SK-N-SH (cell line): ENCODE measurements around the gene LMO4. TPM values are rescaled to one million over a fixed set of nuclear protein-coding genes. Genes with fewer than 3 reads are reported as not detected.

Experiments
- CTCF ChIA-PET: fragments of 300-600, 350-600 bp; formaldehyde crosslinking; extraction: SDS; loops from one replicate; lab custom pipeline; 2021; lab: Yijun Ruan, JAX
- POLR2A ChIA-PET: fragments of 350-600 bp; sonication (Branson Sonifier 250); formaldehyde crosslinking; extraction: SDS; loops from one replicate; lab custom pipeline; 2020; ENCODE audit warnings: antibody characterized with exemption, inconsistent platforms; lab: Yijun Ruan, JAX
- DNase-seq: peaks from one replicate; pipeline ENCODE4 v3.0.0; 2012
- H2AFZ ChIP-seq: fragments of 200-600 bp; sonication (generic); 2 replicates; pipeline ENCODE4 v1.8.1; 2016; ENCODE audit warnings: antibody characterized with exemption, mild to moderate bottlenecking, low read depth
- H3F3A ChIP-seq: fragments of 200-600 bp; sonication (generic); replicated peaks from 2 replicates; pipeline ENCODE3; 2016; ENCODE audit warnings: antibody characterized with exemption, mild to moderate bottlenecking; ENCODE audit not compliant: insufficient read depth
- H3K27ac ChIP-seq, 2 experiments: fragments of 200-500 bp in 1 of 2; fragments of 200-600 bp in 1 of 2; sonication (Bioruptor generic) in 1 of 2; sonication (generic), shearing (Covaris generic) in 1 of 2; 2 replicates each; pipeline versions ENCODE4 v1.5.1 to v1.6.1; 2014 to 2016; ENCODE audit warnings: low read depth in 2 of 2, inconsistent platforms in 1 of 2, low read length in 1 of 2, mild to moderate bottlenecking in 1 of 2, mixed read lengths in 1 of 2
- H3K27me3 ChIP-seq: fragments of 200-600 bp; sonication (generic), shearing (Covaris generic); 2 replicates; pipeline ENCODE4 v1.6.1; 2016; ENCODE audit warnings: mixed run types; ENCODE audit not compliant: insufficient read depth
- H3K36me3 ChIP-seq, 2 experiments: fragments of 200-500 bp in 1 of 2; fragments of 200-600 bp in 1 of 2; sonication (Bioruptor generic) in 1 of 2; sonication (generic) in 1 of 2; replicated peaks in 1 of 2; 2 replicates each; pipeline versions ENCODE3 to v1.5.1; 2014 to 2016; ENCODE audit warnings: low read length in 1 of 2, mild to moderate bottlenecking in 1 of 2; ENCODE audit not compliant: insufficient read depth in 2 of 2, control insufficient read depth in 1 of 2
- H3K4me1 ChIP-seq, 2 experiments: fragments of 200-500 bp in 1 of 2; fragments of 200-600 bp in 1 of 2; sonication (Bioruptor generic) in 1 of 2; sonication (generic), shearing (Covaris generic) in 1 of 2; 2 replicates each; pipeline versions ENCODE4 v1.5.1 to v1.6.1; 2014 to 2016; ENCODE audit warnings: low read depth in 1 of 2, low read length in 1 of 2, mixed run types in 1 of 2; ENCODE audit not compliant: insufficient read depth in 2 of 2, control insufficient read depth in 1 of 2
- H3K4me2 ChIP-seq: fragments of 200-600 bp; sonication (generic), shearing (Covaris generic); 2 replicates; pipeline ENCODE4 v1.6.1; 2017; ENCODE audit warnings: mixed run types
- H3K4me3 ChIP-seq, 2 experiments: fragments of 200-500 bp in 1 of 2; fragments of 200-600 bp in 1 of 2; sonication (Bioruptor generic) in 1 of 2; sonication (generic), shearing (Covaris generic) in 1 of 2; 2 replicates each; pipeline versions ENCODE4 v1.5.1 to v1.8.1; 2014 to 2016; ENCODE audit warnings: low read depth in 2 of 2, inconsistent platforms in 1 of 2, low read length in 1 of 2, mild to moderate bottlenecking in 1 of 2, mixed read lengths in 1 of 2, moderate library complexity in 1 of 2
- H3K79me2 ChIP-seq: fragments of 200-600 bp; sonication (generic); 2 replicates; pipeline ENCODE4 v1.8.1; 2017; ENCODE audit warnings: mild to moderate bottlenecking; ENCODE audit not compliant: insufficient read depth
- H3K9ac ChIP-seq: fragments of 200-600 bp; sonication (generic); 2 replicates; pipeline ENCODE4 v1.6.1; 2017; ENCODE audit warnings: mixed run types
- H3K9me2 ChIP-seq: fragments of 200-600 bp; sonication (generic); 2 replicates; pipeline ENCODE4 v1.6.1; 2017; ENCODE audit warnings: mixed run types
- H3K9me3 ChIP-seq: fragments of 200-600 bp; sonication (generic); 2 replicates; pipeline ENCODE4 v1.6.1; 2017; ENCODE audit warnings: mixed run types, mild to moderate bottlenecking, moderate library complexity
- H4K20me1 ChIP-seq: fragments of 200-600 bp; sonication (generic); 2 replicates; pipeline ENCODE4 v1.6.1; 2017; ENCODE audit warnings: mild to moderate bottlenecking, mixed run types; ENCODE audit not compliant: insufficient read depth
- CHD2 ChIP-seq: fragments of 150-350 bp; IDR thresholded peaks from 2 replicates; pipeline ENCODE4 v1.6.1; 2018; ENCODE audit warnings: low read length; ENCODE audit not compliant: partially characterized antibody
- ELF1 ChIP-seq: IDR thresholded peaks from 2 replicates; pipeline ENCODE4 v1.4.0; 2012
- FOSL2 ChIP-seq: IDR thresholded peaks from 2 replicates; pipeline ENCODE4 v1.4.0; 2012; ENCODE audit warnings: low read depth, mild to moderate bottlenecking, moderate library complexity, borderline replicate concordance
- FOXM1 ChIP-seq: IDR thresholded peaks from 2 replicates; pipeline ENCODE4 v1.4.0; 2012; ENCODE audit warnings: low read depth, mild to moderate bottlenecking
- GABPA ChIP-seq: IDR thresholded peaks from 2 replicates; pipeline ENCODE4 v1.4.0; 2012; ENCODE audit warnings: low read depth, mild to moderate bottlenecking
- IRF3 ChIP-seq: fragments of 150-350 bp; IDR thresholded peaks from 2 replicates; pipeline ENCODE4 v1.6.1; 2016; ENCODE audit warnings: mild to moderate bottlenecking, low read depth, low read length
- MEF2A ChIP-seq: IDR thresholded peaks from 2 replicates; pipeline ENCODE4 v1.4.0; 2012; ENCODE audit warnings: low read depth, borderline replicate concordance
- NRF1 ChIP-seq: IDR thresholded peaks from 2 replicates; pipeline ENCODE4 v1.6.1; 2012; ENCODE audit warnings: low read depth, mild to moderate bottlenecking, low read length
- PBX3 ChIP-seq: IDR thresholded peaks from 2 replicates; pipeline ENCODE4; 2012
- SIN3A ChIP-seq: IDR thresholded peaks from 2 replicates; pipeline ENCODE4 v1.6.1; 2012; ENCODE audit warnings: low read depth, mild to moderate bottlenecking, low read length, moderate library complexity, borderline replicate concordance
- SMC3 ChIP-seq: IDR thresholded peaks from 2 replicates; pipeline ENCODE4 v1.6.1; 2012; ENCODE audit warnings: low read depth, low read length, improper control_type of control experiment
- TEAD4 ChIP-seq: IDR thresholded peaks from 2 replicates; pipeline ENCODE4 v1.4.0; 2012; ENCODE audit warnings: mild to moderate bottlenecking, borderline replicate concordance; ENCODE audit not compliant: insufficient read depth
- USF2 ChIP-seq: fragments of 150-350 bp; IDR thresholded peaks from 2 replicates; pipeline ENCODE4 v1.6.1; 2017; ENCODE audit warnings: antibody characterized with exemption, low read length, low read depth, borderline replicate concordance
- YY1 ChIP-seq: IDR thresholded peaks from 2 replicates; pipeline ENCODE4 v1.4.0; 2012; ENCODE audit warnings: low read depth, mild to moderate bottlenecking
- WGBS: methylation state at CpG from one replicate; pipeline ENCODE4 v1.1.6; 2017; ENCODE audit warnings: low lambda C conversion rate; 5-methylcytosine and 5-hydroxymethylcytosine counted together
- polyA plus RNA-seq, 3 experiments: library from polyadenylated mRNA; depleted of rRNA; stranded (reverse); fragments of >200 nt; gene quantifications; 2 replicates each; pipeline ENCODE4 v1.2.3, GENCODE V29; 2012

The LMO4 gene
- polyA plus RNA-seq, 1 of the 3 experiments (the other 2 are of a cell fraction), result 64.7 TPM

GRCh38 chr1:87379306-87379705 is 50.6 kb downstream of the LMO4 start (continued):
- TF ChIP-seq USF2, result no peak
- no peak for TF ChIP-seq CHD2
- TF ChIP-seq SMC3, result no peak
- TF ChIP-seq NRF1, result no peak
- no peak for TF ChIP-seq SIN3A
- no peak for TF ChIP-seq FOXM1
- TF ChIP-seq GABPA, result no peak
- no peak for TF ChIP-seq FOSL2
- TF ChIP-seq PBX3, result no peak
- TF ChIP-seq TEAD4, result no peak

- Histone ChIP-seq H3K9me3 (peaks cover 4% of the 10 kb centered on the region; the same call in 1 of the 2 replicates), H3K36me3 (peaks cover 0 to 15% of the 10 kb centered on the region in 2 experiments), H3K79me2 (no peaks in the 10 kb centered on the region), H3K4me3 (no peak overlapping the region), H3K4me1 (no peaks in the 10 kb centered on the region), H2AFZ (no peak overlapping the region), H3F3A (peaks cover 3% of the 10 kb centered on the region), H4K20me1 (no peaks in the 10 kb centered on the region), H3K4me2 (no peak overlapping the region), H3K27ac (no peak overlapping the region), H3K9me2 (no peaks in the 10 kb centered on the region), H3K27me3 (no peaks in the 10 kb centered on the region), H3K9ac (no peak overlapping the region)
- ChIA-PET CTCF (no interaction called here), POLR2A (no interaction called here)
- TF ChIP-seq PBX3 (no peak), YY1 (no peak), MEF2A (no peak), IRF3 (no peak), ELF1 (no peak)
- 53% methylated on average over 5 of the region's 5 CpGs for WGBS
- no peak for DNase-seq
Measured at GRCh38 chr1:87386217-87386790, 57.6 kb downstream of the LMO4 start.
